Type B pancreatic cell (in vitro differentiated cells): ENCODE results near the gene ADGRB3. TPM values are rescaled to one million over a fixed set of nuclear protein-coding genes. Genes with fewer than 3 reads are reported as not detected.
"Not testable (repeated sequence)": the region's sequence is repeated elsewhere in the genome, so short reads cannot be mapped to it uniquely, and the experiment has no call there.

Experiments
- DNase-seq: peaks from one replicate; pipeline ENCODE4 v3.0.0; 2021; ENCODE audit warnings: mixed read lengths; ENCODE audit not compliant: unreplicated experiment; ENCODE audit errors: extremely low spot score
- H3K27ac Mint-ChIP-seq: 2 replicates; pipeline ENCODE4 v1.8.0; 2021; ENCODE audit warnings: mild to moderate bottlenecking, mixed read lengths
- H3K27me3 Mint-ChIP-seq: 2 replicates; pipeline ENCODE4 v1.8.0; 2021; ENCODE audit warnings: mixed read lengths
- H3K36me3 Mint-ChIP-seq: 2 replicates; pipeline ENCODE4 v1.8.0; 2021; ENCODE audit warnings: mixed read lengths
- H3K4me1 Mint-ChIP-seq: one replicate; pipeline ENCODE4 v1.8.0; 2021; ENCODE audit warnings: mixed read lengths; ENCODE audit not compliant: unreplicated experiment
- H3K4me3 Mint-ChIP-seq: 2 replicates; pipeline ENCODE4 v1.8.0; 2021; ENCODE audit warnings: mild to moderate bottlenecking, mixed read lengths
- H3K9me3 Mint-ChIP-seq: 2 replicates; pipeline ENCODE4 v1.8.0; 2021; ENCODE audit warnings: mixed read lengths
- CTCF ChIP-seq: fragments of 200-600 bp; sonication (generic); conservative IDR thresholded peaks from 2 replicates; pipeline ENCODE4 v1.5.0; 2021; ENCODE audit warnings: antibody characterized with exemption, mild to moderate bottlenecking
- total RNA-seq: library from RNA; stranded (reverse); gene quantifications from 2 replicates; pipeline ENCODE4 v1.2.1, GENCODE V29; 2021; ENCODE audit warnings: low replicate concordance

Gene ADGRB3
- total RNA-seq, 1 donor from 2014 or later: 2.0 TPM

GRCh38 chr6:68892452-68892851 is 257.4 kb downstream of the ADGRB3 start:
- Mint-ChIP-seq H3K4me1 (no peaks in the 10 kb centered on the region), H3K27ac (no peak overlapping the region), H3K36me3 (no peaks in the 10 kb centered on the region), H3K9me3 (peaks cover 4% of the 10 kb centered on the region), H3K4me3 (no peak overlapping the region), H3K27me3 (peaks cover 7% of the 10 kb centered on the region)
- DNase-seq: no peak
- TF ChIP-seq CTCF: no peak

DNA sequence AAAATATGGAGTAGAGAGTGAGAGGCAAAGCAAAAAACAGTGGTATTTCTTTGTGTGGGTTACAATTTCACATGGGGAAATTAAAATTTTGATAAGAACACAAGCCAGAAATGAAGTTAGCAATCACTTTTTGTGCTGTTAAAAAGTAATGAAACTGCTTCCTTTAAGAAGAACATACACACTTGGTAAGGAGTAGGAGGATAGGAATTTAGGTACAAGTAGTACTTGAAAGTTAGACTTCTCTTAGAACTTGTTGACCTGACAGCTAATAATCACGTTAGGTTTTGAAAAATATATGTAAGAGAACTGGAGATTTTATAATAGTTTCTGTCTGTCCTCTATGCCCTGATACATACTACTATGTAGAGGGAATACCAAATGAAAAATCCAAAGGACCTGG is 260.8 kb downstream of the ADGRB3 start:
- TF ChIP-seq CTCF: no peak
- Mint-ChIP-seq H3K4me1 (no peaks in the 10 kb centered on the region), H3K27ac (no peak overlapping the region)

GRCh38 chr6:68901044-68901443 is 266.0 kb downstream of the ADGRB3 start:
- Mint-ChIP-seq H3K9me3 (no peaks in the 10 kb centered on the region), H3K27ac (no peak overlapping the region), H3K4me1 (no peaks in the 10 kb centered on the region), H3K27me3 (peaks cover 4% of the 10 kb centered on the region), H3K36me3 (no peaks in the 10 kb centered on the region), H3K4me3 (no peak overlapping the region)
- DNase-seq: no peak
- TF ChIP-seq CTCF: no peak

More for the DNA sequence above, 260.8 kb downstream of the ADGRB3 start:
- Mint-ChIP-seq H3K4me3 (no peak overlapping the region), H3K9me3 (peaks cover 4% of the 10 kb centered on the region), H3K27me3 (peaks cover 7% of the 10 kb centered on the region), H3K36me3 (no peaks in the 10 kb centered on the region)
- no peak for DNase-seq

- Mint-ChIP-seq H3K4me1 (no peaks in the 10 kb centered on the region), H3K27me3 (no peaks in the 10 kb centered on the region), H3K36me3 (no peaks in the 10 kb centered on the region), H3K27ac (no peak overlapping the region), H3K9me3 (no peaks in the 10 kb centered on the region), H3K4me3 (no peak overlapping the region)
- TF ChIP-seq CTCF: no peak
- DNase-seq: no peak
These were observed 276.3 kb downstream of the ADGRB3 start for GRCh38 chr6:68911334-68911733.

DNA sequence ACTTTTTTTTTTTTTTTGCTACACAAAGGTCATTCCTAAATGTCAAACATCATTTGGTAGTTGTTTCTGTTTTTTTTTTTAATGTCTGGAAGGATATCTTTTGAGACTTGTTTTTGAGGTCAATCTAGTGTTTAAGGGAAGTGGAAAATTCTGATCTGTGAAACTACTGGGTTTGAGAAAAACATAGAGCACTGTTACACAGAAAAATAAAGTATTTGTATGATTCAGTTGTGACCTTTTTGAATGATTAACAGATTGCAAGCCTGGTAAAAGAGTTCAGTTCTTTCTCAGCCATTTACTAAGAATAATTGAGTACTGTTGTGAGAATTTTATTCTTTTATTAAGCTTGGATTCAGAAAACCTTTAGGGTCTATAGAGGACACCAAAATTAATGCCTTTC is 276.7 kb downstream of the ADGRB3 start:
- no peak for DNase-seq
- Mint-ChIP-seq H3K27ac (no peak overlapping the region), H3K36me3 (no peaks in the 10 kb centered on the region), H3K9me3 (no peaks in the 10 kb centered on the region), H3K27me3 (no peaks in the 10 kb centered on the region), H3K4me1 (no peaks in the 10 kb centered on the region), H3K4me3 (no peak overlapping the region)
- no peak for TF ChIP-seq CTCF

DNA sequence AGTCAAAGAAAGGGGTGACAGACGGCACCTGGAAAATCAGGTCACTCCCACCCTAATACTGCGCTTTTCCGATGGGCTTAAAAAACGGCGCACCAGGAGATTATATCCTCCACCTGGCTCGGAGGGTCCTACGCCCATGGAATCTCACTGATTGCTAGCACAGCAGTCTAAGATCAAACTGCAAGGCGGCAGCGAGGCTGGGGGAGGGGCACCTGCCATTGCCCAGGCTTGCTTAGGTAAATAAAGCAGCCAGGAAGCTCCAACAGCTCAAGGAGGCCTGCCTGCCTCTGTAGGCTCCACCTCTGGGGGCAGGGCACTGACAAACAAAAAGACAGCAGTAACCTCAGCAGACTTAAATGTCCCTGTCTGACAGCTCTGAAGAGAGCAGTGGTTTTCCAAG is 277.7 kb downstream of the ADGRB3 start:
- H3K9me3 Mint-ChIP-seq, H3K4me1 Mint-ChIP-seq, H3K27ac Mint-ChIP-seq, DNase-seq, H3K27me3 Mint-ChIP-seq, H3K36me3 Mint-ChIP-seq, H3K4me3 Mint-ChIP-seq: not testable (repeated sequence)
